T-helper 17 cell (primary cell): ENCODE data around the gene TCEAL4. TPM values are rescaled to one million over a fixed set of nuclear protein-coding genes. Genes with fewer than 3 reads are reported as not detected.
"Not testable (repeated sequence)": the region's sequence is repeated elsewhere in the genome, so short reads cannot be mapped to it uniquely, and the experiment has no call there.

Experiments used
- ATAC-seq: fragments of 150-1000 bp; cut with Tn5 transposase; 2 replicates; pipeline ENCODE4 v1.10.0; 2021; ENCODE audit warnings: mild to moderate bottlenecking, moderate library complexity
- DNase-seq, 3 donors: peaks; one replicate each; pipeline versions ENCODE4 v3.0.0 to v3.0.0-alpha.2; 2020 to 2021
- H3K9me3 ChIP-seq: one replicate; pipeline ENCODE4 v1.7.0; 2013; ENCODE audit warnings: low read length, mild to moderate bottlenecking; ENCODE audit not compliant: control insufficient read depth, poor library complexity, severe bottlenecking
- H3K27ac Mint-ChIP-seq: one replicate; pipeline ENCODE4 v1.8.0; 2022; ENCODE audit warnings: mild to moderate bottlenecking, moderate library complexity, mixed read lengths
- H3K27me3 Mint-ChIP-seq: one replicate; pipeline ENCODE4 v1.8.0; 2022; ENCODE audit warnings: mixed read lengths
- H3K36me3 Mint-ChIP-seq: one replicate; pipeline ENCODE4 v1.8.0; 2022; ENCODE audit warnings: low read depth, mixed read lengths
- H3K4me1 Mint-ChIP-seq: one replicate; pipeline ENCODE4 v1.8.0; 2022; ENCODE audit warnings: mild to moderate bottlenecking, mixed read lengths
- H3K4me3 Mint-ChIP-seq: one replicate; pipeline ENCODE4 v1.8.0; 2022; ENCODE audit warnings: mild to moderate bottlenecking, moderate library complexity, mixed read lengths
- total RNA-seq, 4 donors: library from RNA in 2 of 4; stranded (reverse) in 2 of 4; gene quantifications; one replicate each; pipeline ENCODE4 v1.2.3 and lab custom pipeline; 2022 to 2026

Gene TCEAL4
- total RNA-seq, 2 donors from 2014 or later: 6.6 to 11.9 TPM

- Mint-ChIP-seq H3K27ac (no peak overlapping the region), H3K27me3 (peaks cover 6% of the 10 kb centered on the region), H3K36me3 (no peaks in the 10 kb centered on the region), H3K4me3 (no peak overlapping the region), H3K4me1 (no peaks in the 10 kb centered on the region)
- no peaks in the 10 kb centered on the region for H3K9me3 ChIP-seq
- DNase-seq: no peak
- no peak for ATAC-seq
Observed at GRCh38 chrX:103560256-103560655, 25.1 kb upstream of the TCEAL4 start.

- H3K9me3 ChIP-seq: no peaks in the 10 kb centered on the region
- H3K4me1 Mint-ChIP-seq: no peaks in the 10 kb centered on the region
- ATAC-seq (no peak), DNase-seq (no peak)
- H3K36me3 Mint-ChIP-seq: no peaks in the 10 kb centered on the region
- no peak overlapping the region for H3K4me3 Mint-ChIP-seq
- H3K27ac Mint-ChIP-seq: no peak overlapping the region
- peaks cover 6% of the 10 kb centered on the region for H3K27me3 Mint-ChIP-seq
Observed at GRCh38 chrX:103562801-103563200, 22.5 kb upstream of the TCEAL4 start.

- Mint-ChIP-seq H3K36me3 (no peaks in the 10 kb centered on the region), H3K4me1 (no peaks in the 10 kb centered on the region), H3K4me3 (no peak overlapping the region), H3K27me3 (peaks cover 6% of the 10 kb centered on the region), H3K27ac (no peak overlapping the region)
- no peaks in the 10 kb centered on the region for H3K9me3 ChIP-seq
- ATAC-seq: no peak
- DNase-seq: no peak
Observed at GRCh38 chrX:103565197-103565596, 20.1 kb upstream of the TCEAL4 start.

- H3K9me3 ChIP-seq: no peaks in the 10 kb centered on the region
- Mint-ChIP-seq H3K27ac (no peak overlapping the region), H3K4me1 (no peaks in the 10 kb centered on the region), H3K27me3 (peaks cover 6% of the 10 kb centered on the region), H3K4me3 (no peak overlapping the region), H3K36me3 (no peaks in the 10 kb centered on the region)
- no peak for DNase-seq
- no peak for ATAC-seq
Observed at GRCh38 chrX:103565752-103566151, 19.6 kb upstream of the TCEAL4 start.

- Mint-ChIP-seq H3K27ac (no peak overlapping the region), H3K27me3 (no peaks in the 10 kb centered on the region), H3K36me3 (no peaks in the 10 kb centered on the region), H3K4me1 (no peaks in the 10 kb centered on the region), H3K4me3 (no peak overlapping the region)
- no peak for DNase-seq
- no peaks in the 10 kb centered on the region for H3K9me3 ChIP-seq
- ATAC-seq: no peak
Observed at GRCh38 chrX:103571121-103571520, 14.2 kb upstream of the TCEAL4 start.

GRCh38 chrX:103571726-103572125, 13.6 kb upstream of the TCEAL4 start:
- no peak overlapping the region for H3K4me3 Mint-ChIP-seq
- H3K36me3 Mint-ChIP-seq: no peaks in the 10 kb centered on the region
- H3K27me3 Mint-ChIP-seq: no peaks in the 10 kb centered on the region
- DNase-seq (no peak), ATAC-seq (no peak)
- H3K9me3 ChIP-seq: no peaks in the 10 kb centered on the region
- H3K4me1 Mint-ChIP-seq: no peaks in the 10 kb centered on the region
- no peak overlapping the region for H3K27ac Mint-ChIP-seq

- H3K27me3 Mint-ChIP-seq: no peaks in the 10 kb centered on the region
- no peaks in the 10 kb centered on the region for H3K36me3 Mint-ChIP-seq
- no peak for ATAC-seq
- no peak overlapping the region for H3K4me3 Mint-ChIP-seq
- DNase-seq: no peak
- H3K9me3 ChIP-seq: no peaks in the 10 kb centered on the region
- H3K4me1 Mint-ChIP-seq: no peaks in the 10 kb centered on the region
- H3K27ac Mint-ChIP-seq: no peak overlapping the region
Observed at GRCh38 chrX:103573202-103573601, 12.1 kb upstream of the TCEAL4 start.

GRCh38 chrX:103584596-103584995, 719 bp upstream of the TCEAL4 start:
- no peak overlapping the region for H3K27ac Mint-ChIP-seq
- H3K27me3 Mint-ChIP-seq: no peaks in the 10 kb centered on the region
- no peaks in the 10 kb centered on the region for H3K36me3 Mint-ChIP-seq
- H3K9me3 ChIP-seq: no peaks in the 10 kb centered on the region
- DNase-seq (no peak), ATAC-seq (no peak)
- H3K4me3 Mint-ChIP-seq: peak overlapping the region; percentile 19
- H3K4me1 Mint-ChIP-seq: peaks cover 9% of the 10 kb centered on the region

- peak overlapping the region; percentile 92 for H3K4me3 Mint-ChIP-seq
- no peaks in the 10 kb centered on the region for H3K9me3 ChIP-seq
- peak overlapping the region; percentile 85 for H3K27ac Mint-ChIP-seq
- H3K36me3 Mint-ChIP-seq: no peaks in the 10 kb centered on the region
- H3K27me3 Mint-ChIP-seq: no peaks in the 10 kb centered on the region
- H3K4me1 Mint-ChIP-seq: peaks cover 13% of the 10 kb centered on the region
- DNase-seq (no peak), ATAC-seq (peak; percentile 10)
Observed at GRCh38 chrX:103586314-103586646, 965 bp downstream of the TCEAL4 start.

- ATAC-seq (no peak), DNase-seq (no peak)
- Mint-ChIP-seq H3K36me3 (no peaks in the 10 kb centered on the region), H3K4me3 (peak overlapping the region; percentile 64), H3K4me1 (peaks cover 16% of the 10 kb centered on the region), H3K27ac (peak overlapping the region; percentile 85), H3K27me3 (no peaks in the 10 kb centered on the region)
- H3K9me3 ChIP-seq: no peaks in the 10 kb centered on the region
Observed at GRCh38 chrX:103586659-103587058, 1.3 kb downstream of the TCEAL4 start.

- not testable (repeated sequence) for ATAC-seq, DNase-seq, H3K27ac Mint-ChIP-seq, H3K9me3 ChIP-seq, H3K27me3 Mint-ChIP-seq, H3K4me3 Mint-ChIP-seq, H3K36me3 Mint-ChIP-seq, H3K4me1 Mint-ChIP-seq
Observed at GRCh38 chrX:103592295-103592694, 7.0 kb downstream of the TCEAL4 start.

- not testable (repeated sequence) for ATAC-seq
Observed at GRCh38 chrX:103595202-103595601, 9.9 kb downstream of the TCEAL4 start.

GRCh38 chrX:103607364-103608305, 22.3 kb downstream of the TCEAL4 start, which contains the start of gene TCEAL3:
TCEAL3 (plus strand) TSS chrX:103607963; CDS start chrX:103609065, 1,102 bp downstream.
- Mint-ChIP-seq H3K27me3 (no peaks in the 10 kb centered on the region), H3K4me3 (peak within 1 kb of the TSS; percentile 82), H3K27ac (peak within 1 kb of the TSS; percentile 75), H3K4me1 (peaks cover 3% of the 10 kb centered on the region), H3K36me3 (no peaks in the 10 kb centered on the region)
- peak; percentile 87 for ATAC-seq
- no peaks in the 10 kb centered on the region for H3K9me3 ChIP-seq
- DNase-seq: peak in 2 of 3 donors; percentile 36

More at GRCh38 chrX:103595202-103595601, 9.9 kb downstream of the TCEAL4 start:
- H3K4me3 Mint-ChIP-seq, H3K36me3 Mint-ChIP-seq, H3K27me3 Mint-ChIP-seq, H3K4me1 Mint-ChIP-seq, H3K27ac Mint-ChIP-seq, H3K9me3 ChIP-seq, DNase-seq: not testable (repeated sequence)
